ENCODE measurements around the gene NECTIN1.
"Not testable (repeated sequence)": the region's sequence is repeated elsewhere in the genome, so short reads cannot be mapped to it uniquely, and the experiment has no call there.

The NECTIN1 gene

DNA sequence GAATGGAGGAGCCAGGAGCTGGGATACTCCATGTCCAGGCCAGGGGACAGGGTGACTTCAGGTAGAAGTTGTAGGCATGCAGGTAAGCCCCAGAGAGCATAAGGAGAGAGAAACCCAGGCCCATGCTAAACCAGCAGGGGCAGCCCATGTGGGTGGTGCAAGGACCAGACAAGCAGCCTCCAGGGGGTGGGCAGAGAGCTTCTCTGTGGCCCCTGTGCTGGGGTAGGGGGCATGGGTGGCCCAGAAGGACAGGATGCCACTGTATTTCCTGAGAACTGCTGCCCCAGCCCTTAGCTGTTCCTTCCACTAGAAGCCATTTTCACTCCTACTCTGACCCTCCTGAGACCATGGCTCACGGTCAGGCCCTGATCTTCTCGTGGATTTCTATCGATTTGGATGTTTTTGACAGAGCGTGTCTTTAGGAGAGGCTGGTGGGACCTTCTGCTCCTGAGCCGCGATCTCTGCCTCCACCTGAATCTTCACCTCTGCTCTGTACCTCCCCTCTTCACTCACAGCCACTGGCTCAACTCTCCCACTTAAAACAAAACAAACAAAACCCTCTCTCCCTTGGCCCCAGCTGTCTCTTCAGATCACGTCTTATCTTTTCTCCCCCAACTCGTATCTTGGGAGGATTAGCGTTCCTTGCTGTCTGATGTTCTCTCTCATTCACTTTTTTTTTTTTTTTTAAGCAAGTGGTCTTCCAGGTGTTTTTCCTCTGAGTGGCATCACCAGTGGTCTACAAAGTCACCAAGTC, 112.2 kb downstream of the NECTIN1 start:
- DNase-seq (ENCODE audit: low read depth in 2 of 2) = no peak

DNA sequence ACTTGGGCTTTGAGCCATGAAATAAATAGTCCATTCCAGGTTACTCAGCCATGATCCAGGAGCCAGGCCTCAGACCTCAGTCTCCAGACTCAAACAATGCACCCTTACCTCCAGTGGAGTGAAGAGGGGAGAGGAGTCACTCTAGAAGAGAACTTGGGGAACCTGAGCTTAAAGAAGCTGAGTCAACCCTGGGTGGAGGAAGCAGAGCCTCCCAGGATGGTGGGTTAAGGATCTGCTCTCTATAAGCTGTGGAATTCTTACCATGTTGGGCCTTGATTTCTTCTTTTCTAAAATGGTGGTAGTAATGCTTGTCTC, 113.2 kb downstream of the NECTIN1 start:
- DNase-seq (ENCODE audit: low read depth in 2 of 2) = no peak

DNA sequence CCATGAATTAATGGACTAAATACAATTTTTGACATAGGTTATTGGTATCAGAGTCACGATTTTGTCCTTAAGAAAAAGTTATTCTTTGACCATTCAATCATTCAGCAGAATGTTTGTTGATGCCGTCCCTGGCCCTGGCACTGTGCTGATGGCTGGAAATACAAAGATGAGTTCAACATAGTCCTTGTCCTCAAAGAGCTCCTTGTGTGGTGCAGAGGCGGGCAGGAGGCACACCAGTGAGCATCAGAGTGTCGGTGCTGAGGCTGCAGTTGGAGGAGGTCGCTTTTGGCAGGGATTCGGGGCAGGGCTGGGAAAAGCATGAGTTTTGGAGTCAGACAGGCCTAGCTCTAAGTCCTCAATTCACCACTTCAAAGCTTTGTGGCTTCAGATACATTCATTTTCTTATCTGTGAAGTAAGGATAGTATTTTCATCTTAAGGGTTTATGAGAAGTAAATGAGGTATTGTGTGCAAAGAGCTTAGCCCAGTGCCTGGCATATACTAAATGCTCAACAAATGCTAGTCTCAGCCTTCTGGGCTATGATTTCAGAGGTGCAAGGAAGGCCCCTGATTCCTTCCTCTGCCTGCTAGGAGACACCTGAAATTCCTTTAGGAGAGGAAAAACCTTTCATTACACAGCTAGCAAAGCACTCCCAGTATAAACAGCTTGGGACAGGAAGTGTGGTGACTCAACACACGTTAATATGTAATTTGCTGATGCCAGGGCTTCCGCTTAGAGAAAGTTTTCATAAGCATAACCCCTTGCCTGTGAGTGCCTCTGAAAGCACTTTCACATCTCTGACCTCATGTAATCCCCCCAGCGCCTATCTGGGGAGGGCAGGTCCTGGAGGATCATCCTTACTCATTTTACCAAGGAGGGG, 113.8 kb downstream of the NECTIN1 start:
- DNase-seq (ENCODE audit: low read depth in 2 of 2) = no peak

DNA sequence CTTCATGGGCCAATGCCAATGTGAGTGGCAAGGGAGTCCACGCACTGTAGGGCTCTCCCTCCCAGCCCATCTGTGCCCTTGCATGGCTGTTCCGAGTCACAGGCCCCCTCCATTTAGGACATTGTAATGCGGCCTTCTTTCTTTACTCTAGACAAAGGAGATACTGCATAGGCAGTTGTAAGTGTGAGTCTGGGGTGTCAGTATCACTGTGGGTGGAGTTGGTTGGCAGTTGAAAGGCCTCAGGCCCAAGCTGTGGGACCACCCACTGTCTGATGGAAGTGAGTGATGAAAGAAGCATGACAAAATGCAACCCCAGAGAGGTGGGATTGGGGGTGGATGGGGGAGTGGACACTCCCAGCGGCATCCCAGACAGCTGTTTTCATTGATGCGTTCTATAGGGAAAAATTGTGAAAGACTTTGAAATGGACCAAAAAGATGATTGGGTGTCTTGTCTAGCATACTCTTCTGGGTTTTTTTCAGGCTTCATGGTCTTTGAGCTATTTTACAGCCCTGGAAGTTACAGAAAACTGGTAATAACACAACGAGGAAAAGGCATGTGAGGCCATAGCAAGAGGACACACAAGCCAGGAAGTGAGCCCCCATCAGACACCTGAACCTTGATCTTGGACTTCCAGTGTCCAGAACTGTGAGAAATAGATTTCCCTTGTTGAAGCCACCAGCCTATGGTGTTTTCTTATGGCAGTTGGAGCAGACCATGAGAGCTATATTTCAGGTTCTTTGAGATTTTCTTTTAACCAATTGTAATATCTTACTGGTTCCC, 114.6 kb downstream of the NECTIN1 start:
- no peak for DNase-seq (ENCODE audit: low read depth in 2 of 2)

DNA sequence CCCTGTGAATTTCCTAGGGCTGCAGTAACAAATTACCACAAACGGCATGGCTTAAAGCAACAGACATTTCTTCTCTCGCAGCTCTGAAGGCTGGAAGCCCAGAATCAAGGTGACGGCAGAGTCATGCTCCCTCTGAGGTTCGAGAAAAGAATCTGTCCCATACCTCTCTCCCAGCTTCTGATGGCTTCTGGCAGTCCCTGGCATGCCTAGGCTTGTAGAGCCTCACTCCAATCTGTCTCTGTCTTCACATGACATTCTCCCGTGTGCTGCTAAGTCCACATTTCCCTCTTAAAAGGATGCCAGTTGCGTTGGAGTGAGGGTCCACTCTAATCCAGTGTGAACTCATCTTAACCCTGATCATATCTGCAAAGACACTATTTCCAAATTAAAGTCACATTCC, 116.2 kb downstream of the NECTIN1 start:
- no peak for DNase-seq (ENCODE audit: low read depth in 2 of 2)

DNA sequence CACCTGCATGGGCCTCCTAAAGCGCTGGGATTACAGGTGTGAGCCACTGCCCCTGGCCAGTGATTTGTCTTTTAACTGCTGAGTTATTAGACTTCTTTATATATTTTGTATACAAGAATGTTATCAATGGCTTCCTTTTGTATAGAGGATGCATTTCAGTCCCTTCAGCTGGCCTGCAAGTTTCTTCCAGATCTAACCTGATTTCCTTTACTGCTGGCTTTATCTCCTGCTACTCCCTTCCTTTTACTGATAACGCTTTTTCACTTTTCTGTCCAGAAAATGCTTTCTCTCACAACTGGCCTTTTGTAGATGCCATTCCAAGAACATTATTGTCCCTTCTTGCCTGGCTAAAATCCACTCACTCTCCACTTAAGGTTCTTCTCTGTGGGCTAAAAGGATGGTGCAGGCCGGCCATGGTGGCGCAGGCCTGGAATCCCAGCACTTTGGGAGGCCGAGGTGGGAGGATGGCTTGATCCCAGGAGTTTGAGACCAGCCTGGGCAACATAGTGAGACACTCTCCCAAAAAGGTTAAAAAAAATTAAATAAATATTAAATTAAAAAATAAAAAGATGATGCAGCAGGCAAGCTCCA, 118.1 kb downstream of the NECTIN1 start:
- no peak for DNase-seq (ENCODE audit: low read depth in 2 of 2)

GRCh38 chr11:119608781-119609180, 120.2 kb downstream of the NECTIN1 start:
- DNase-seq (ENCODE audit: low read depth in 2 of 2) = no peak

DNA sequence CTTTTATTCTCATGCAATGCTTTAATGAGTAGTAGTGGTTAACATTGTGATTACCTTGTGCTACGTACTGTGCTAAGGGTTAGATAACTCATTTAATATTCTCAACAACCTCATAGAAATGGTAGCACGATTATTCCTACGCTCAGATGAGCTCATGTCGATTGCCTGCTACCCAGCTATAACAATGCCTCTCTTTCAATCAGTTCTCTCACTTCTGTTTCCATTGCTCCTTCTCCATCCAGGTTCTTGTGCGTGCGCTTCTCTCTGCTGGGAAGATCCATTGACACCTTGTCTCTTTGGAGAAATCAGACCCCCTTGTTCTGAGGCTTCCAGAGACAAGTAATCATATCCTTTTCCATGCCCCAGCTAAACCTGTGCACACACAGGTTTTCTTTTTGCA, 120.8 kb downstream of the NECTIN1 start:
- no peak for DNase-seq (ENCODE audit: low read depth in 2 of 2)

- no peak for DNase-seq (ENCODE audit: low read depth in 2 of 2)
Observed at GRCh38 chr11:119607726-119608125, 121.3 kb downstream of the NECTIN1 start.

DNA sequence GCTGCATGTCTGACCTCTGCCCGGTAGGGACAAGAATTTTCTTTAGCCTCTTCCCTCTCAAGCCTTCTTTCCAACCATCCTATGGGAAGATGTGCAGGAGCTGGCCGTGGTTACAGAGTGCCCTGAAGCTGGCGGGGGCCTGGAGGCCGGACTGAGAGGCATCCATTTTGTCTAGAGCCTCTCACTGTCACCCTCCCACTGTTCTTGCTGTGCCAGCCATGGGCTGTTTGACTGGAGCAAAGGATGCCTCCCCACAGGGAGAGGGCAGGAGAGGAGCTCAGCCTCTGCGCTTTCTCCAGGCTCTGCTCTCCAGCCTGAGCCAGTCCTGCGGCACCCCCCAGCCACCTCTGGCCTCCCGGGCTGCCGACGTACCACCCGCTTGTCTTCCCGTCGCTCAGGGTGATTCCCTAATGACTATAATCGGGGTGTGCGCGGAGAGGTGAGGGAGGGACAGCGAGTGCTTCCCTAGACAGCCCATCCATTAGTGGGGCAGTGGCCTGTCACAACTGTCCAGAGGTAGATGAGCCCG, 123.8 kb downstream of the NECTIN1 start:
- DNase-seq (ENCODE audit: low read depth in 2 of 2) = no peak

DNA sequence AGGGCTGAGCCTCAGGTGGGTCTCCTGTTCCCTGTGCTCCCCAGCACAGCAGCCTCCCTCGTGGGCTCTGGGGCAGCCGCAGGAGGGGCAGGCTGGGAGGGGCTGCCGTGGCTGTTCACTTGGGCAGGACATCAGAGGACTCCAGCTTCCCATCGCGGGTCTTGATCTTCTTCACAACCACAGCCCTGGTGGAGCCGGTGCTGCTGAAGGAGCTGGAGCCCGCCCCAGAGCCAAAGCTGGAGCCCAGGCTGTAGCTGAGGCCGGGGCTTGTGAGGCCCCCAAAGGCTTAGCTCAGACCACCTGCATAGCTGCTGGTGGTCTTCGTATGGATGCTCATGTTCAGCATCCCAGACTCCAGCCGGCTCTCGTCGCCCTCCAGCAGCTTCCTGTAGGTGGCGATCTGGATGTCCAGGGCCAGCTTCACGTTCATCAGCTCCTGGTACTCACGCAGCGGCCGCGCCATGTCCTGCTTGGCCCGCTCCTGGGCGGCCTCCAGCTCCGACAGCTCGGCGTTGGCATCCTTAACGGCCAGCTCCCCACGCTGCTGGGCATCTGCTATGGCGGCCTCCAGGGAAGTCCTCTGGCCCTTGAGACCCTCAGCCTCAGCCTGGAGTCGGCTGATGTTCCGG, 126.1 kb downstream of the NECTIN1 start:
- no peak for DNase-seq (ENCODE audit: low read depth in 2 of 2)

DNA sequence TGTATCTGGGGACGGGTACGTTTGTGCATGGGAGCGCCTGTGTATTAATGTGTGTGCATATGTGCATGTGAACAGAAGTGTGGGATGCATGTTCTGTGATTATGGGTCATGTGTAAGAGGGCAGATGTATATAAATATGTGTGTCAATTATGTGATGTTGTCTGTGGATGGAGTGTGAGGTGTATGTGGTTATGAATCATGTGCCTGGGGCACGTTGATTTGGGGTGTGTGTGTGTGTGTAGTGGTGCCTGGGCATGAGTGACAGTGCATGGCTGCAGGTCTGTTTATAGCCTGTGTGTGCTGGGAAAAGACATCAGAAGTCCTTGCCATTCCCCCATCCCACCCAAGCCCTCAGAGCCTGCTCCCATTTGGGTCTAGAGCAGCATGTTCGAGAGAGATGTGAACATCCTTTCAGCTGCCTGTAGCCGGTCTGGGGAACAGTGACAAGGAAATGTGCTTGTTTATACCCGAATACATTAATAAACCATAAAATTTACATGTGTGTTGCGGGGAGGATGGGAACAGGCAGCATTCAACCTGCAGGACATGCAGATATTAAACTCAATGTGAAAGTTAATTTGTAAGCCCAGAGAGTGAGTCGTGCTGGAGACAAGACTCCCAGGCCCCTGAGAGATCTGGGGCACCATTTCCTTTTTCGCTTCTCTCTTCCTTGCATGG, 129.0 kb downstream of the NECTIN1 start:
- DNase-seq (ENCODE audit: low read depth in 2 of 2) = no peak

DNA sequence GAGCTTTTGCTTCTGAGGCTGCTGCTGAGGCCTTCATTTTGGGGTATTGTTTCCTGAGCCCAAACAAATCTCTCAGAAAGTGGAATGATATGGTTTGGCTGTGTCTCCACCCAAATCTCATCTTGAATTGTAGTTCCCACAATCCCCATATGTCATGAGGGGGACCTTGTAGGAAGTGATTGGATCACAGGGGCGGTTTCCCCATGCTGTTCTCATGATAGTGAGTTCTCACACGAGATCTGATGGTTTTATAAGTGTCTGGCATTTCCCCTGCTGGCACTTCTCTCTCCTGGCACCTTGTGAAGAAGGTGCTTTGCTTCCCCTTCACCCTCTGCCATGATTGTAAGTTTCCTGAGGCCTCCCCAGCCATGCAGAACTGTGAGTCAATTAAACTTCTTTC, 133.1 kb downstream of the NECTIN1 start:
- DNase-seq (ENCODE audit: low read depth in 2 of 2) = not testable (repeated sequence)

DNA sequence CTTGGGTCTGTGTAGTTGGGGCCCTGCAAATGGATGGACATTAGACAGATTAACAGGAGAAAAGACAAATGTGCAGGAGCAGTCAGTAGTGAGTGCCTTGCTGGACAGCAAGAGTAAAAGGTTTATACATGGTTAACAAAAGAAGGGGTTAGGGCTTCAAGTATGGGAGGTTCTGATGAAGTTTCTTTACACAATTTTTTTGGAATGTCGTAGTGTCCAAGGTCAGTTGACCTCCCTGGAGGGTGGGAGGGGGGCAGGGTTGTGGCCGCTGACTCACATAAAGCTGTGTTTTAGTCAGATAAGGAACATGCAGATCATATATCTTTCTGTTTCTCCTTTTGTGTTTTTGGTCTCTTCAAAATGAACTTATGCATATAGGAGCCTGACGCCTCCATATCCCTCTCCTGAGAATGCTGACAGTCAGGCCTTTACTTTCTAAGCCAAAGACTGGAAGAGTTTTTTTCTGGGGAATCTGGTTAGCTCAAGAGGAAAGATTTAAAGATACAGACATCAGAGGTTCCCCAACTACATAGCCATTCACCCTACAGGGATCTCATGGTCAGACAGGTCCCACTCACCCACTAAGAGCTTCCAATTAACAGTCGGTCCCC, 134.3 kb downstream of the NECTIN1 start:
- DNase-seq (ENCODE audit: low read depth in 2 of 2) = no peak

- DNase-seq (ENCODE audit: low read depth in 2 of 2) = no peak
Observed at GRCh38 chr11:119593346-119593745, 135.7 kb downstream of the NECTIN1 start.

DNA sequence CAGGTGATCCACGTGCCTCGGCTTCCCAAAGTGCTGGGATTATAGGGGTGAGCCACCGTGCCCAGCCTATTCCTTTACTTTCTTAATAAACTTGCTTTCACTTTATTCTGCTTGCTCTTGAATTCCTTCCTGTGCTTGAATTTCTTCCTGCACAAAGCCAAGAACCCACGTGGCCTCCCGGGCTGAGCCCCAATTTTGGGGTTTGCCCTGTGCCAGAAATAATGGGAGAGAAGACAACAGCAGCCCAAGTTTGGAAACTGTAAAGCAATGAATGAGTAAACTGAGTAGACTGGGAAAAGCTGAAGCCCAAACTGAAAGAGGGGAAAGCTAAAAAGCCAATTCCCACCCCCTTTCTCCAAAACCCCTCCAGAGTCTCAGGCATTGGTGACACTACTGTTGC, 136.4 kb downstream of the NECTIN1 start:
- no peak for DNase-seq (ENCODE audit: low read depth in 2 of 2)

DNA sequence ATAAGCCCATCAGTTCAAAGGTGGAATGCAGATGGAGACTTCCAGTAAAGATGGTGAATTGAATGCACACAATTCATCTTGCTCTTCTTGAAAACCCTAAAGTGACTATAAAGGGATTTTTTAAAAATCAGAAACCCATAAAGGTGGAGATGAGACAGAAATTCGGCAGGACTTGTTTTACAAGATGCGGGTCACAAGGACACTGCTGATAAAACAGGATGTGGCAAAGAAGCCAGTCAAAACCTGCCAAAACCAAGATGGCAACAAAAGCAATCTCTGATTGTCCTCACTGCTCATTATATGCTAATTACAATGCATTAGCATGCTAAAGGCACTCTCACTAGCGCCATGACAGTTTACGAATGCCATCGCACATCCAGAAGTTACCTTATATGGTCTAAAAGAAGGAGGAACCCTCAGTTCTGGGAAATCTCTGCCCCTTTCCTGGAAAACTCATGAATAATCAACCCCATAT, 137.1 kb downstream of the NECTIN1 start:
- no peak for DNase-seq (ENCODE audit: low read depth in 2 of 2)

DNA sequence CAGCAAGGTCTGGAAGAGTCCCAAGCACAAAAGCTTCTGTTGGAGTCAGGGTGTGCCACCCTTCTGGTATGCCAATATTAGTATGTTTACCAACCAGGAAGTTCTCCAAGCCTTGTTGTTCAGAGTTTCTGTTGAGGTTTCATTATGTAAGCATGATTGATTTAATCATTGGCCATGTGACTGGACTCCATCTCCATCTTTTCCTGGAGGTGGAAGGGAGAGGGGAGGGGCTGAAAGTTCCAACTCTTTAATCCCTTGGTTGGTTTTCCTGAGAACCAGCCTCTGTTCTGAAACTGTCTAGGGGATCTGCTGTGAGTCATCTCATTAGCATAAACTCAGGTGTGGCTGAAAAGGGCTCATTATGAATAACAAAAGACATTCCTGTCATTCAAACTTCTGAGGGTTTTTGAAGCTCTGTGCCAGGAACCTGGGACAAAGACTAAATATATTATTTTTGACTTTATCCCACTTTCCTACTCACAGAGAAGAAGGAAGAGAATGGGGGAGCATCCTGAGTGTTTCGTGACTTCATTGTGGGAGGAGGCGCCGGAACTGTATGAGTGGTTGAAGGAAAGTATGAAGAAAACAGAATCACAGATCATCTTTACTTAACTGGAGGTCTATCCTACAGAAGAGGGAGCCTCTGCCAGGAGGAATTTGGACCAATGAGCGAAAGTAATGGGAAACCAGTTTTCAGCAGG, 138.2 kb downstream of the NECTIN1 start:
- no peak for DNase-seq (ENCODE audit: low read depth in 2 of 2)

- no peak for DNase-seq (ENCODE audit: low read depth in 2 of 2)
Observed at GRCh38 chr11:119589001-119589400, 140.0 kb downstream of the NECTIN1 start.

Measured in stimulated activated CD4-positive, alpha-beta T cell treated with anti-CD3 and anti-CD28 coated beads, Interleukin-15, amount 100 ng/mL, for 48 hours (primary cell).